Measurements from ENCODE around the gene PTPRF. TPM values are rescaled to one million over a fixed set of nuclear protein-coding genes. Genes with fewer than 3 reads are reported as not detected.
"Not testable (repeated sequence)": the region's sequence is repeated elsewhere in the genome, so short reads cannot be mapped to it uniquely, and the experiment has no call there.

The PTPRF gene
- total RNA-seq, 4 donors from 2014 or later, result 104 to 243 (median 112) TPM

- TF ChIP-seq POLR2A (IDR thresholded peaks at IDR 0.05), result no peak
- no peak for TF ChIP-seq CTCF (IDR thresholded peaks at IDR 0.05)
- Histone ChIP-seq H3K4me3 (no peak overlapping the region), H3K27ac (no peak overlapping the region), H3K4me1 (peaks cover 0 to 21% (median 0%) of the 10 kb centered on the region in 3 donors), H3K27me3 (no peaks in the 10 kb centered on the region), H3K36me3 (no peaks in the 10 kb centered on the region), H3K9me3 (peaks cover 0 to 27% (median 0%) of the 10 kb centered on the region in 3 donors)
- intact Hi-C loops (cut with DNase I), result no loop called here
- DNase-seq, result no peak
- whole genome bisulfite sequencing, 2 donors, result 88% methylated on average over 1 of the region's 1 CpG; no CpG with 5 or more reads in 1 of the 2 donors
Measured at GRCh38 chr1:43491061-43491460, 39.6 kb upstream of the PTPRF start.

- intact Hi-C loops (cut with DNase I), result no loop called here
- Histone ChIP-seq H3K27me3 (no peaks in the 10 kb centered on the region), H3K9me3 (peaks cover 0 to 15% (median 0%) of the 10 kb centered on the region in 3 donors), H3K27ac (no peak overlapping the region), H3K4me3 (no peak overlapping the region), H3K36me3 (no peaks in the 10 kb centered on the region), H3K4me1 (peaks cover 0 to 21% (median 0%) of the 10 kb centered on the region in 3 donors)
- TF ChIP-seq CTCF (IDR thresholded peaks at IDR 0.05) (no peak), POLR2A (IDR thresholded peaks at IDR 0.05) (no peak)
- DNase-seq, result no peak
- 24 to 40% methylated on average over 2 of the region's 2 CpGs for WGBS, 2 donors
Measured at GRCh38 chr1:43492826-43493225, 37.9 kb upstream of the PTPRF start.

GRCh38 chr1:43493661-43494450, 36.8 kb upstream of the PTPRF start:
- DNase-seq, result no peak
- WGBS, 2 donors, result 32 to 45% methylated on average over 11 of the region's 11 CpGs
- Histone ChIP-seq H3K27me3 (no peaks in the 10 kb centered on the region), H3K9me3 (peaks cover 0 to 5% (median 0%) of the 10 kb centered on the region in 3 donors), H3K4me3 (no peak overlapping the region), H3K36me3 (no peaks in the 10 kb centered on the region), H3K4me1 (peaks cover 0 to 21% (median 0%) of the 10 kb centered on the region in 3 donors), H3K27ac (no peak overlapping the region)
- intact Hi-C loops (cut with DNase I), result no loop called here
- TF ChIP-seq POLR2A (IDR thresholded peaks at IDR 0.05), result no peak
- no peak for TF ChIP-seq CTCF (IDR thresholded peaks at IDR 0.05)

GRCh38 chr1:43495204-43495603, 35.5 kb upstream of the PTPRF start:
- peaks cover 0 to 21% (median 0%) of the 10 kb centered on the region in 3 donors for H3K4me1 ChIP-seq
- 88 to 98% methylated on average over 7 of the region's 7 CpGs for WGBS, 2 donors
- no peaks in the 10 kb centered on the region for H3K27me3 ChIP-seq
- no peak overlapping the region for H3K4me3 ChIP-seq
- DNase-seq, result no peak
- H3K9me3 ChIP-seq, result peaks cover 0 to 4% (median 0%) of the 10 kb centered on the region in 3 donors
- TF ChIP-seq CTCF (IDR thresholded peaks at IDR 0.05) (no peak), POLR2A (IDR thresholded peaks at IDR 0.05) (no peak)
- H3K27ac ChIP-seq, result no peak overlapping the region
- intact Hi-C loops (cut with DNase I), result no loop called here
- no peaks in the 10 kb centered on the region for H3K36me3 ChIP-seq

GRCh38 chr1:43499898-43500297, 30.8 kb upstream of the PTPRF start:
- Histone ChIP-seq H3K9me3 (no peaks in the 10 kb centered on the region), H3K27me3 (no peaks in the 10 kb centered on the region), H3K4me3 (no peak overlapping the region), H3K36me3 (no peaks in the 10 kb centered on the region), H3K4me1 (no peaks in the 10 kb centered on the region), H3K27ac (no peak overlapping the region)
- WGBS, 2 donors, result 65 to 83% methylated on average over 6 of the region's 6 CpGs
- TF ChIP-seq CTCF (IDR thresholded peaks at IDR 0.05) (no peak), POLR2A (IDR thresholded peaks at IDR 0.05) (no peak)
- no peak for DNase-seq
- intact Hi-C loops (cut with DNase I), result no loop called here

GRCh38 chr1:43501806-43502205, 28.9 kb upstream of the PTPRF start:
- H3K27me3 ChIP-seq; intact Hi-C loops (cut with DNase I); H3K4me3 ChIP-seq; H3K9me3 ChIP-seq; H3K36me3 ChIP-seq; H3K4me1 ChIP-seq; DNase-seq; H3K27ac ChIP-seq: not testable (repeated sequence)
- WGBS, 2 donors, result no CpG with 5 or more reads among the region's 33 CpGs

Measured in esophagus squamous epithelium (tissue), 5 donors.